Liver (tissue), 9 donors: ENCODE data around the gene LCE2D. TPM values are rescaled to one million over a fixed set of nuclear protein-coding genes. Genes with fewer than 3 reads are reported as not detected.

Experiments used
- DNase-seq: peaks from one replicate; pipeline ENCODE4 v3.0.0-alpha.2; 2017; ENCODE audit warnings: low spot score
- H3K27ac ChIP-seq, 2 donors: one replicate each; pipeline ENCODE4 v1.7.0; 2013; ENCODE audit warnings: inconsistent platforms in 2 of 2, low read length in 2 of 2, control low read depth in 1 of 2, low read depth in 1 of 2, mild to moderate bottlenecking in 1 of 2
- H3K27me3 ChIP-seq, 4 donors: one replicate each; pipeline versions ENCODE4 v1.6.1 to v1.7.0; 2013; ENCODE audit warnings: low read length in 3 of 4, inconsistent platforms in 1 of 4, mild to moderate bottlenecking in 1 of 4, moderate library complexity in 1 of 4; ENCODE audit not compliant: control insufficient read depth in 4 of 4, insufficient read depth in 4 of 4
- H3K36me3 ChIP-seq, 4 donors: one replicate each; pipeline versions ENCODE4 v1.6.1 to v1.7.0; 2013; ENCODE audit warnings: low read length in 3 of 4, mild to moderate bottlenecking in 3 of 4, low read depth in 1 of 4, moderate library complexity in 1 of 4; ENCODE audit not compliant: control insufficient read depth in 4 of 4, insufficient read depth in 3 of 4
- H3K4me1 ChIP-seq, 4 donors: one replicate each; pipeline versions ENCODE4 v1.6.1 to v1.7.0; 2013; ENCODE audit warnings: low read length in 3 of 4, mild to moderate bottlenecking in 3 of 4, moderate library complexity in 1 of 4; ENCODE audit not compliant: control insufficient read depth in 4 of 4, insufficient read depth in 4 of 4
- H3K4me3 ChIP-seq, 3 donors: one replicate each; pipeline versions ENCODE4 v1.6.1 to v1.7.0; 2013; ENCODE audit warnings: low read length in 3 of 3, control low read depth in 1 of 3, low read depth in 1 of 3, mild to moderate bottlenecking in 1 of 3
- H3K9ac ChIP-seq, 2 donors: one replicate each; pipeline ENCODE4 v1.7.0; 2013; ENCODE audit warnings: low read length in 2 of 2, mild to moderate bottlenecking in 2 of 2, moderate library complexity in 2 of 2, control low read depth in 1 of 2, low read depth in 1 of 2
- H3K9me3 ChIP-seq, 4 donors: one replicate each; pipeline versions ENCODE4 v1.6.1 to v1.7.0; 2013; ENCODE audit warnings: low read length in 3 of 4; ENCODE audit not compliant: control insufficient read depth in 4 of 4
- ATF3 ChIP-seq: IDR thresholded peaks from 2 replicates; pipeline ENCODE4 v1.6.1; 2016; ENCODE audit warnings: antibody characterized with exemption
- FOXA1 ChIP-seq: IDR thresholded peaks from 2 replicates; pipeline ENCODE4 v1.6.1; 2016; ENCODE audit warnings: antibody characterized with exemption
- FOXA2 ChIP-seq: IDR thresholded peaks from 2 replicates; pipeline ENCODE4 v1.6.1; 2016; ENCODE audit warnings: antibody characterized with exemption
- GABPA ChIP-seq, 2 donors: IDR thresholded peaks in 1 of 2; conservative IDR thresholded peaks in 1 of 2; 2 replicates each; pipeline ENCODE4 v1.6.1; 2016; ENCODE audit warnings: antibody characterized with exemption in 2 of 2, mild to moderate bottlenecking in 1 of 2, moderate library complexity in 1 of 2
- HNF4A ChIP-seq, 2 donors: conservative IDR thresholded peaks; 2 replicates each; pipeline ENCODE4 v1.6.1; 2016; ENCODE audit warnings: antibody characterized with exemption in 2 of 2, mild to moderate bottlenecking in 2 of 2
- HNF4G ChIP-seq: IDR thresholded peaks from 2 replicates; pipeline ENCODE4 v1.6.1; 2016; ENCODE audit warnings: antibody characterized with exemption
- JUND ChIP-seq, 2 donors: IDR thresholded peaks; 2 replicates each; pipeline ENCODE4 v1.6.1; 2016; ENCODE audit warnings: antibody characterized with exemption in 2 of 2
- MAX ChIP-seq: IDR thresholded peaks from 2 replicates; pipeline ENCODE4 v1.6.1; 2016; ENCODE audit warnings: antibody characterized with exemption
- REST ChIP-seq: IDR thresholded peaks from 2 replicates; pipeline ENCODE4 v1.6.1; 2016; ENCODE audit warnings: antibody characterized with exemption, mild to moderate bottlenecking
- RXRA ChIP-seq, 2 donors: IDR thresholded peaks; 2 replicates each; pipeline ENCODE4 v1.6.1; 2017 to 2018; ENCODE audit warnings: antibody characterized with exemption in 2 of 2, mild to moderate bottlenecking in 1 of 2
- SP1 ChIP-seq: IDR thresholded peaks from 2 replicates; pipeline ENCODE4 v1.6.1; 2018; ENCODE audit warnings: antibody characterized with exemption, mild to moderate bottlenecking
- TAF1 ChIP-seq: conservative IDR thresholded peaks from 2 replicates; pipeline ENCODE4 v1.6.1; 2016; ENCODE audit warnings: antibody characterized with exemption, mild to moderate bottlenecking
- YY1 ChIP-seq: IDR thresholded peaks from 2 replicates; pipeline ENCODE4 v1.6.1; 2016; ENCODE audit warnings: antibody characterized with exemption, mild to moderate bottlenecking
- ZBTB33 ChIP-seq: IDR thresholded peaks from 2 replicates; pipeline ENCODE4 v1.6.1; 2016; ENCODE audit warnings: antibody characterized with exemption
- WGBS: extraction: QIAGEN DNeasy Blood & Tissue Kit; methylation state at CpG from one replicate; pipeline ENCODE4 v1.1.7; 2013; 5-methylcytosine and 5-hydroxymethylcytosine counted together
- polyA plus RNA-seq, 2 donors: library from polyadenylated mRNA; stranded (reverse) in 1 of 2; unstranded in 1 of 2; fragments of 200-250 nt in 1 of 2; fragments of >200 nt in 1 of 2; fragmentation: Nextera tagmentation in 1 of 2; extraction: Ambion mirVana in 1 of 2; gene quantifications; one replicate each; pipeline versions ENCODE4 v1.2.1 to v1.2.3, GENCODE V29; 2013 to 2015
- total RNA-seq, 2 donors: library from RNA; depleted of rRNA; stranded (reverse); fragments of >200 nt; gene quantifications; one replicate each; pipeline ENCODE4 v1.2.3, GENCODE V29; 2014
- donor health status: healthy.
- donor health status: healthy.
- donor health status: healthy.
- donor health status: healthy.
- donor health status: healthy.

LCE2D gene
- total and polyA plus RNA-seq, 4 donors = not detected

- no peak for TF ChIP-seq GABPA (IDR thresholded peaks at IDR 0.05 in 1 of 2, conservative IDR thresholded peaks at IDR 0.05 in 1 of 2)
- TF ChIP-seq TAF1 = no peak
- TF ChIP-seq MAX = no peak
- no peak for TF ChIP-seq YY1
Measured at GRCh38 chr1:152654110-152654509, 9.1 kb upstream of the LCE2D start (continued).

GRCh38 chr1:152656459-152656858 lies 6.7 kb upstream of the LCE2D start:
- 81% methylated on average over 2 of the region's 2 CpGs for WGBS

GRCh38 chr1:152657677-152658076 lies 5.5 kb upstream of the LCE2D start:
- TF ChIP-seq FOXA1 (peak; percentile 25), RXRA (IDR thresholded peaks at IDR 0.05) (peak in 1 of 2 donors; percentile 29), FOXA2 (peak; percentile 38), SP1 (no peak), REST (no peak), HNF4A (conservative IDR thresholded peaks at IDR 0.05) (peak in 1 of 2 donors; percentile 55), YY1 (peak; percentile 26), ATF3 (no peak), JUND (IDR thresholded peaks at IDR 0.05) (no peak), TAF1 (no peak)
- no peak for DNase-seq
- no peaks in the 10 kb centered on the region for H3K27me3 ChIP-seq
- no peaks in the 10 kb centered on the region for H3K36me3 ChIP-seq
- peaks cover 0 to 14% (median 5%) of the 10 kb centered on the region in 4 donors for H3K4me1 ChIP-seq
- H3K4me3 ChIP-seq = no peak overlapping the region
- H3K9ac ChIP-seq = no peak overlapping the region
- no peaks in the 10 kb centered on the region for H3K9me3 ChIP-seq
- WGBS = 72% methylated on average over 4 of the region's 4 CpGs
- no peak overlapping the region for H3K27ac ChIP-seq

More at GRCh38 chr1:152656459-152656858, 6.7 kb upstream of the LCE2D start:
- Histone ChIP-seq H3K9ac (no peak overlapping the region), H3K27me3 (no peaks in the 10 kb centered on the region), H3K36me3 (no peaks in the 10 kb centered on the region), H3K27ac (no peak overlapping the region), H3K9me3 (no peaks in the 10 kb centered on the region), H3K4me3 (no peak overlapping the region), H3K4me1 (peaks cover 0 to 14% (median 5%) of the 10 kb centered on the region in 4 donors)
- TF ChIP-seq HNF4G = no peak
- no peak for TF ChIP-seq GABPA (IDR thresholded peaks at IDR 0.05 in 1 of 2, conservative IDR thresholded peaks at IDR 0.05 in 1 of 2)
- TF ChIP-seq ZBTB33 = no peak
- no peak for TF ChIP-seq SP1
- TF ChIP-seq TAF1 = no peak
- TF ChIP-seq JUND (IDR thresholded peaks at IDR 0.05) = no peak
- TF ChIP-seq FOXA1 = no peak
- no peak for TF ChIP-seq HNF4A (conservative IDR thresholded peaks at IDR 0.05)
- DNase-seq = no peak
